G401.6 (cell line): ENCODE measurements around the gene CDK14.
A peak's percentile ranks its signal among the peaks of the same experiment; 100 is the strongest.

ENCODE experiments used
- FAIRE-seq: peaks from 2 replicates; lab custom pipeline; 2012; peaks lifted over from hg19 to GRCh38; lab: Jason Lieb, UNC

CDK14 gene

GRCh38 chr7:91126762-91127161, 530.6 kb downstream of the CDK14 start:
- no peak for FAIRE-seq

GRCh38 chr7:91127325-91127724, 531.2 kb downstream of the CDK14 start:
- FAIRE-seq = no peak

GRCh38 chr7:91127959-91128358, 531.8 kb downstream of the CDK14 start:
- no peak for FAIRE-seq

- no peak for FAIRE-seq
Measured at GRCh38 chr7:91128683-91129348, 532.7 kb downstream of the CDK14 start.

- no peak for FAIRE-seq
Measured at GRCh38 chr7:91135300-91135699, 539.2 kb downstream of the CDK14 start.

GRCh38 chr7:91135703-91136430, 539.7 kb downstream of the CDK14 start:
- no peak for FAIRE-seq

GRCh38 chr7:91137153-91137787, 541.1 kb downstream of the CDK14 start:
- FAIRE-seq = no peak

- FAIRE-seq = no peak
Measured at GRCh38 chr7:91137788-91138368, 541.8 kb downstream of the CDK14 start.

GRCh38 chr7:91140286-91140685, 544.2 kb downstream of the CDK14 start:
- no peak for FAIRE-seq

GRCh38 chr7:91140982-91141381, 544.9 kb downstream of the CDK14 start:
- no peak for FAIRE-seq

GRCh38 chr7:91142743-91143142, 546.6 kb downstream of the CDK14 start:
- no peak for FAIRE-seq

- no peak for FAIRE-seq
Measured at GRCh38 chr7:91149341-91150246, 553.5 kb downstream of the CDK14 start.

- FAIRE-seq = no peak
Measured at GRCh38 chr7:91151916-91152315, 555.8 kb downstream of the CDK14 start.

- FAIRE-seq = no peak
Measured at GRCh38 chr7:91156316-91157185, 560.4 kb downstream of the CDK14 start.

- FAIRE-seq = peak; percentile 40
Measured at GRCh38 chr7:91157579-91158320, 561.6 kb downstream of the CDK14 start.

- no peak for FAIRE-seq
Measured at GRCh38 chr7:91162436-91162835, 566.3 kb downstream of the CDK14 start.

GRCh38 chr7:91164506-91164905, 568.4 kb downstream of the CDK14 start:
- FAIRE-seq = no peak

GRCh38 chr7:91165006-91165845, 569.1 kb downstream of the CDK14 start:
- no peak for FAIRE-seq

- no peak for FAIRE-seq
Measured at GRCh38 chr7:91165846-91166230, 569.7 kb downstream of the CDK14 start.
